Measurements from ENCODE around the gene ZNF777.

DNA sequence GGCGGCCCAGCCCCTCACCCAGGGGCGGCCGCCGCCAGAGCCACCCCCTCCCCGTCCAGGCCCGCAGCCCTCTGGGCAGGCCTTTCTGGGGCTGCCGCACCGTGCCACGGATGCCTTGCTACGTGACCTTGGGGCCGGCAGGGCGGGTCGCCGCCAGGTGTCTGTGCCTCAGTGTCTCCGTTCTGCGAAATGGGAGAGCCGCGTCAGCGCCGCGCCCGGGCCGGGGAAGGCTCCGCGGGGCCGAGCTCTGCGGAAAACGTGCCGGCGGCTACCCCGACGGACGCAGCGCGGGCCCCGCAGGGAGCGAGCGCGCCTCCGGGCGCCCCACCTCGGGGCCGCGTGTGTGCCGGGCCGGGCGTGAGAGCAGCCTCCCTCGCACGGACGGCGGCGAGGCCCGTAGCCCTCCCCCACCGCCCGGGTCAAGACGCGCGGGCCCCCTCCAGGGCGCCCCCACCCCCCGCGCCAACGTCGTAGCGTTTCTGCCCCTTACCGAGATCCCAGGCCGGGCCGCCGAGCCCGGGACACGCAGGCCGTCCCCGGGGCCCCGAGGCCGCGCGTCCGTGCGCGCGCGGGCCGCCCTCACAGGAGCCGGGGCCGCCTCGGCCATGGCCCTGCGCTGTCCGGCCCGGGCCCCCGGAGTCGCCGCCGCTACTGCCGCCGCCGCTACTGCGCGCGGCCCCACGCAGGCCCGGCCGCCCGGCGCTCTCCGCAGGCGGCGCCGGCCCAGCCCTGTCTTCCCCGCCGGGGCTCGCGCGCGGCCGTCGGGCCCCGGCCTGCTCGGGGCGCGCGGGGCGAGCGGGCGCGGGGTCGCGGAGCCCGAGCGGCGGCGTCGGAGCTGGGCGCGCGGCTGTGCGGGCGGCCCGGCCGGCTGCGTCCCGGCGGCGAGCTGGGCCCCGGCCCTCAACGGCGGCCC lies 1.1 kb downstream of the ZNF777 start:
- TF ChIP-seq POLR2A (IDR thresholded peaks at IDR 0.05; ENCODE audit: low read length) (no peak), GATA1 (IDR thresholded peaks at IDR 0.05; ENCODE audit: low read depth, low read length) (no peak)

Measured in erythroblast (primary cell).